Pons (tissue), 1 donor: ENCODE measurements around the gene SMIM43.
"Not testable (repeated sequence)": the region's sequence is repeated elsewhere in the genome, so short reads cannot be mapped to it uniquely, and the experiment has no call there.

Source experiments
- DNase-seq: peaks from one replicate; pipeline ENCODE4 v3.0.0-alpha.2; 2016; ENCODE audit warnings: low spot score

SMIM43 gene

DNA sequence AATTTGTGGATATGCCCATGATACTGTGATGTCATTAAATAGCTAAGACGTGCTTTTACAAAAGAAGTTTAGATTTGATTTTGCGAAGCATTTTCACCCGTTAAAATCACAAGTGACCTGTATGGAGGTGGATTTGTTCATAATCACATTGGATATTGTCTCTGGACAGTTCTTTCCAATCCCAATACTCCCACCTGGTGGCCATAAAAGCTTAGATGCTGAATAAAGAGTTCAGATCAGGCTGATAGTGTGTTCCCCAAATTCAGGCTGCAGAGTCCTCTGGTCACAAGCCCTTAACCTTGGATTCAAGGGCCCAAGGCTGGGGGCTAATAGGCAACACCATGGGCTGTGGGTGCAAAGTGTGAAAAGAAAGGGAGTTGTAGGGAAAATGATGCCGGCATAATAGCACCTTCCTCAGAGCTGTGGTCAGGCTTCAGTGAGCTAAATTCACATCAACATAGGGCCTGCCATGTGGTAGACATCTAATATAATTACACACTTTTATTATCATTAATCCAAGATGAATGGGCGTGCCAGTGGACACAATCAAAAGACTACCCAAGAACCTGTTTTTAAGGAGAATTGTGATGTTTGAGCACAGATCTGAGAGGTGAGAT, 28.1 kb downstream of the SMIM43 start:
- peak; percentile 55 for DNase-seq

DNA sequence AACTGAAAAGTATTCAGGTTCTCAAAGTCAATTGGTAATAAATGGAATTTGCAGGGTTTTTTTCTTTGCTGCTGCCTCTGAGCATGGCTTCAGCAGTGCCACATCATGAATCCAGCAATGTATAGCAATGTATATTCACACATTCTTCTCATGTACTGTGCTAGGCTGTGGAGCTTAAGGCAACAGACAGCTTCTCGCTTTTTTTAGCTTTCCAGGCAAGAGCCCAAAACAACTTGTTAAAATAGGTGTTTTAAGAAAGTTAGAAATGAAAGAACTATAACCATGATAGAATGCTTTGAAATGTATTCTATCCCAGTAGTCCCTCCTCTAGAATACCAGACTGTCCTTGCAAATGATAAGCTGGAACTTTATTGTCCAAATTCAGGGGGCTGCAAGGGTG, 30.4 kb downstream of the SMIM43 start:
- no peak for DNase-seq

DNA sequence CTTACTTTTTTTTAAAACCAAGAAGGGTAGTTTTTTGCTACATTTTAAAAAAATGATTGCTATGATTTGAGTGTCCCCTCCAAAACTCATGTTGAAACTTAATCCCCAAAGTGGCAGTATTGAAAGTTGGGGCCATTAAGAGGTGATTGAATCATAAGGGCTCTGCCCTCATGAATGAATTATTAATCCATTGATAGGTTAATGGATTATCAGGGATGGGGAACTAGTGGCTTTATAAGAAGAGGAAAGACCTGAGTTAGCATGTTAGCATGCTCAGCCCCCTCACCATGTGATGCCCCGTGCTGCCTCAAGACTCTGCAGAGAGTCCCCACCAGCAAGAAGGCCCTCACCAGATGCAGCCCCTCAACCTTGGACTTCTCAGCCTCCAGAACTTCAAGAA, 31.0 kb downstream of the SMIM43 start:
- DNase-seq, result no peak

DNA sequence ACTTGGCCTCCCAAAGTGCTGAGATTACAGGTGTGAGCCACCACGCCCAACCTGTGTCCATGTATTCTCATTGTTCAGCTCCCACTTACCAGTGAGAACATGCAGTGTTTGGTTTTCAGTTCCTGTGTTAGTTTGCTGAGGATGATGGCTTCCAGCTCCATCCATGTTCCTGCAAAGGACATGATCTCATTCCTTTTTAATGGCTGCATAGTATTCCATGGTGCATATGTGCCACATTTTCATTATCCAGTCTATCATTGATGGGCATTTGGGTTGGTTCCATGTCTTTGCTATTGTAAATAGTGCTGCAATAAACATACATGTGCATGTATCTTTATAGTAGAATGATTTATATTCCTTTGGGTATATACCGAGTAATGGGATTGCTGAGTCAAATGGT, 35.2 kb downstream of the SMIM43 start:
- not testable (repeated sequence) for DNase-seq

DNA sequence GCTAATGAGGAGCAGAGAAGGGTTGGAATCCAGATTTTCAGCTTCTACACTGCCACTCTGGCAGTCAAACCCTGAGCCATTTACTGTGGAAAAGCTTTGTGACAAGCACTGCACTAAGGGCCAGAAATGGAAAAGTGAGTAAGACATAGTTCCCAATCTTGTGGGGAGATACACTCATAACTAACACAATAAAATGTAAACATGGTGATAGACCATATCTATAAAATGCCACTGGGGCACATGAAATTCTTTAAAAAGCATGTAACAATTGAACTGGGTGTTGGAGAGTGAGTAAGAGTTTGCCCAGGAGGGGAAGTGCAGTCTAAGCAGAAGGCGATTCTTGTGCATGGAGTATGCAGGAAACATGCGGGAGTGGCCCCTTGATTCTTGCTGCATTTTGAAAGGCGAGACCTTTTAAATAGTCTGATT, 36.2 kb downstream of the SMIM43 start:
- no peak for DNase-seq

DNA sequence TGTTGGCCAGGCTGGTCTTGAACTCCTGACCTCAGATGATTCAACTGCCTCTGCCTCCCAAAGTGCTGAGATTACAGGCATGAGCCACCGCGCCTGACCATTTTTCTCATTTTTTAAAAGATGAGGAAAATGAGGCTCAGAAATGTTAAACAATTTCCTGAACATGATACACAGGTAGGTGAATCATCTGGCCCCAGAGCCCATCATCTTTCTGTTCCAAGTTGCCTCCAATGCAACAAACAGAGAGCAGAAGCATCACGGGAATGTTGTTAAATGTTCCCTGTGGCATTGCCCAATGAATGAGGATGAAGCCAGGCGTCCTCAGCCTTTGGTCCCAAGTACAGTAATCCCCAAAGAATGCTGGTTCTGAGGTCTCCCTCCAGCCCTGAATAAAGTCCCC, 36.9 kb downstream of the SMIM43 start:
- no peak for DNase-seq

DNA sequence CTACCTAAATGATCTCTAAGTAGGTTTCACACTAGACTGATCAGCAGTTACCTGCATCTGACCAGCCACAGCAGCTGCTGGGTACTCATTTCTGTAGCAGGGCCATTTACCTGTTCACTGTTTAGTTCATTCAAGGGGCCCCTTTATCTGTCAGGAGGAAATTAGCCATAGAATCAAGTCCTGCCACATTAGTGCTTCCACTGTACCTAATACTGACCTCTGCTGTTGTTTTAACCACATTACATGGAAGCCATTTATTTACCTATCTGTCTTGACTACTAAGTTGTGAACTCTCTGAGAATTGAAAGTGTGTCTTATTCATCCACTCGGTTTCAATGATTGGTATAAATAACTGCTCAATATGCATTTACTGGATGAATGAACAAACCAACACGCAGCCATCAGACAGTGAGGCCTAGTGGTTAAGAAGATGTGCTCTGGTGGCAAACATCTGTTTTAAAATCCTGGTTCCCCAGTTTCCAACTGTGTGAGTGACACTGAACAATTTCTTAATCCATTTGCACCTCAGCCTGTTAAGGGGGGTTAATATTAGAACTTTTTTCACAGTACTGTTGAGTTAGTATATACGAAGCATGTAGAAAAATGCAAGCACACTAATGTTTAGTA, 38.2 kb downstream of the SMIM43 start:
- DNase-seq, result peak; percentile 77

DNA sequence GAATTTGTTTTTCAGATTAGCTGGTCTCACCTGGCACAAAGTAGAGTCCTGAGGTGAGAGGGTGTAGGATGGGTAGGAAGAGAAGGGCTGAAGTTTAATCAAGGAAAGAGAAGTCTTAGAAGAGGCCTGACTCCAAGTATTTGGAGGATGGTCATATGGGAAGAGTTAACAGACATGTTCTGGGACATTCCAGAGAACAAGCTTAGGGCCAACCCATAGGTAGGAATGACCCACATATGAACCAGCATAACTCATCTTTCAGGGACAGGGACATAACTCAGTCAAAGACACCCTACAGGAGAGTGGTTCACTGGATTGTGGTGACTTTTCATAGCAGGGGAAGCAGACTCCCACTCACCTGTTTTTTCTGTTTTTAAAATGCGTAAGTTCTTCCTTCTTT, 40.3 kb downstream of the SMIM43 start:
- DNase-seq, result no peak

DNA sequence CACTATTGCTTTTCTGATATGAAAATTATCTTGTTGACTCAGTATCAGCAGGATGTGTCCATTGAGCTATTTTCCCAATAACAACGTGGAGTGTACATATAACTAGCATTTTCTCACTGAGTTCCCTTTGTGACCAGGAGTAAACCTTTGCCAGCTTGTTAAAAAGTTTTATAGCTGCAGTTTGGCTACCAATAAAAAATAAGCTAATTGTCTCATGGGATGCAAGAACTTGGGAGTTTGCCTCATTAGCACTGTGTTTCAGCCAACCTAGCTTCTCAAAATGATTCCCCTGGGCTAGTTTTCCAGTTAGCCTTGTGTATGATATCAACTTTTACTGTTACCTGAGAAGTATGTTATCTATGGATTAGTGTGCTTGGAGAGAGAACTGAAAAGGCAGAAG, 43.3 kb downstream of the SMIM43 start:
- no peak for DNase-seq

DNA sequence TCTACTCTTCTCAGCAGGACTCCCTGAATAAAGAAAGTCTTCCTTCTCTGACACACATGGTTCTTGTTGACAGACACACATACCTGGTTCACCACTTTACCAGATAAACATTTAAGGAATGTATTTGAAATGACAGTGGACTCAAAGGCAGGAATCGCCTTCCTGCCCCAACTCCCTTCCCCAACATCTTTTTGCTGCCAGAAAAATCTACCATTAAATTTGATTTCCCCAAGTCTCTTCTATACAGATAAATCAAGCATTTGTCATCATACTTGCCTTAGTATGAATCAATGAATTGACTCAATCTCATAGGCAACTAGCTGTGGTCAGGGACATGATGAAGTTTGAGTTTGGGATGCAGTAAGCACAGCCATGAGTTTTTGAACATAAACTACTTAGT, 44.9 kb downstream of the SMIM43 start:
- no peak for DNase-seq

DNA sequence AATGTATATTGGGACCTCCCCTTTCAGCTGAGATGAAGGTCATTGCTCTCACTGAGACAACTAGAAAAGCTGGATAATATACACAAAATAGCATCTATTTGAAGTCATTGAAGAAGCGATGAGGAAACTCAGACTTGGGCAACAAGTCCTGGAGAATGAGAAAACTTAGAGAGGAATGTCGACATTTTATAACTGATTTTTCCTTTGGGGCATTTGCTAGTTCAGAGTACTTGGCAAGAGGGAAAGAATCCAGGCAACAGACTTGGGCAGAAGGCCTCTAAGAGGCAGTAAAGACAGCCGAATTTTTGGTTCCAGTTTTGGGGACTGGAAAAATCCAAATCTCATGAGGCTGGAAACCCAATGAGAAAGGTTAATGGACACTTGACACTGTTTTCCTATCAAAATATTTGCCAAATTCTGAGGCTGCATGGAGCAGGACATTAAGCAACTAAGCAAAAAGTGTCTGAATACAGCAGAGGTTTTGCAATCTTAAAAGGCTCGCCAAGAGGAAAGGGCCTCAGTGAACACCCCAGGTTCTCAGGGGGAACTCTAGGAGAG, 47.2 kb downstream of the SMIM43 start:
- no peak for DNase-seq

DNA sequence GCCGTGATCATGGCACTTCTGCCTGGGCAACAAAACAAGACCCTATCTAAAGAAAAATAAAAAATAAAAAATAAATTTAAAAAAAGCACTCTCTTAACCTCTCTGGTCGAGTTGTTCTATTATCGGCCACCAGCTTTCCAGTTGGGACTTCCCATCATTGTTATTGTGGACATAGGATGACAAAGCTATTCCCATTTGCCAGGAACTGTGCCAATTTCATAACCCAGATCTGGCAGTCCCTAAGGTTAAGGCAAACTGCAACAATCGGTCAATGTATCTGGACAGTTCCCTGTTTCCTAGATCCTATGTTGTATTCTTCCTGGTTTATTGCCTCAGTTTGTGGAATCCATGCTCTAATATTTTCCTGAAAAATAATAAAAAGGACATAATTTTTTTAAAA, 50.4 kb downstream of the SMIM43 start:
- DNase-seq, result no peak

DNA sequence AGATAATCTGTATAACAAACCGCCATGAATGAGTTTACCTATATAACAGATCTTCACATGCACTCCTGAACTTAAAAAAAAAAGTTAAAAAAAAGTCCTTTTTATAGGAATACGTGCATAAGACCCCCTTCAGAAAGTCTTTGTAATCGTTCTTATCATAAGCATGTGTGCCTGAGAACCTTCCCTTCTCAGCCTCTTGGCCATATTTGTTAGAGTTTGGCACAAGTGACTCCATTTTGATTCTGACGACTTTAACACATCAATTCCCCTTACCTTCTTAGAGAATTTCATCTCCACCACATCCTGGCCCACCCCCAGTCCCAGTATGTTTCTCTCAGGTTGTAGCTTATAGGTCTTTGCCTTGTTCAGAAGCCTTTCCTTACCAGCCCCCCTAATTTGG, 52.2 kb downstream of the SMIM43 start:
- DNase-seq, result no peak

DNA sequence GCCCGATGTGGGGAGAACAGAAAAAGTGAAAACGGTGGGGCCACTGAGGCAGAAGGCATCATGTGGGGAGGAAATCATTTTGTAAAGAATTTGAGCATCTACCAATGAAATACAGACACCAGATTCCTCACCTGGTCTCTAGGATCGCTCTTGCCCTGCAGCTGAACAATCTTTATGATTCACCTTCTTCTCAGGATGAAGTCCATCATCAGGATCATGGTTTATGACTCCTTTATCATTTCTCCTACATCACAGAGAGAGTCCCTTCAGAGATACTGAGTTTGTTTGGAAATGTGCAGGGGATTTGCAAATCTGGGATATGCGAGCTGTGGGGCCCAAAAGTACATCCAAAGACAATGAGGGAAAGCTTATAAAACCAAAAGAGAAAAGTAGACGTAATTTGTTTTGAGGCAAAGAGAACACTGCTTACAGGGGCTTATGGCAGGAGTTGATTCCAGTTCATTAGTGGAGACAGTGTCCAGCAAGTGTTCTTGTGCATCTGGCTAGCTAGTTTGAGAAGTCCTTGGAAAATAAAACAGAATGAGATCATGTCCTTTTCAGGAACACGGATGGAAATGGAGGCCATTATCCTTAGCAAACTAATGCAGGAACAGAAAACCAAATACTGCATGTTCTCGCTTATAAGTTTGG, 52.8 kb downstream of the SMIM43 start:
- no peak for DNase-seq

DNA sequence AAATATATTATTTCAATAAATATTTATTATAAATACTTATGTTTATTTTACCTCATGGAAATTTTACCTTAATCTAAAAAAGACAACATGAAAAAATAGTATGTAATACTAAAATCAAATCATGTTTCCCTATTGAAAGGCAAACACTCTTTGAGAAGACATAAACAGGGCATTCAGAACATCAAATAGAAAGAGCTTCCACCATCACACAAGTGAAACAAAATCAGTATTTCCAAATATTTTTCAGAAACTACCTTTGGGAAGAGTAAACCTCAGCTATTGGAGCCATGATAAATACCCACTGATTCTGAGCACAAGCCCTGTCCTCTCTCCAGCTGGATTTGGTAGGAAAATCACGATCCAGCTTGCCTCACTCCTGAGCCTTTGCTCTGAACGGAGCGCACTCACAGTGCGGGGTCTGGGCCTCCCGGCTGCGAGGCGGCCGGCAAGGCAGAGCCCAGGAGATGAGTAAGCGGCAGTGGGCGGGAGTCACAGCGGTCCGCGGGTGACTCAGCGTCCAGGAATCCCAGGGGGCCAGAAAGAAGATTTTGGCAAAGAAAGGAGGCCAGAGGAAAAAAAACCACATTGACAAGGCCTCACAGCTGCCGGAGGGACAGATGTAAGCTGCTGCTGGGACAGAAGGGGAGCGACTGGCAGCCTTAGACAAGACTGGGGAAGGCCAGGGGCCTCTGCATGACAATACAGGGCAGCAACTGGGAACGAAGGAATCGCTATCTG, 53.5 kb downstream of the SMIM43 start:
- DNase-seq, result peak; percentile 60

DNA sequence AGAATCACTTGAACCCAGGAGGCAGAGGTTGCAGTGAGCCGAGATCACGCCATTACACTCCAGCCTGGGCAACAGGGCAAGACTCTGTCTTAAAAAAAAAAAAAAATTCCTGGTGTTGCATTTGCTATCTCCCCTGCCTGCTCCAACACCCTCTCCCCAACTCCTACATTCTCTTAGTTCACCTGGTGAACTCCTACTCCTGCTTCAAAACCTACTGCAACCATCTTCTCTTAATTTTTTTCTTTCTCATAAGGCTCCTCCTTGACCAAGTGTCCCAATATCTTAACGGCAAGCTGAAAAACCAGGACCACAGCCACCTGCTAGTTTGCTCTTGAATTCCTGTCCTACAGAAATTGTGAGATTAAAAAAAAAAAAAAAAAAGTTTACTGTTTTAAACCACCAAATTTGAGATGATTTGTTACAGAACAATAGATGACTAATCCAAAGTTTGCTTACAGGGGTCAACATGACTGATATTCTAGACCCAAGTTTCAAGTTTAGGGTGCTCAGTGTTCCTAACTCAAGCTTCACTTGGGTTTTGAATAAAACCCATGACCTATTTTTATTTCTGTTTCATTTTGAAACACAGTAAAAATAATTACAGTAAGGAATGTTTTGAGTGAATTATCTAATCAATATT, 55.1 kb downstream of the SMIM43 start:
- DNase-seq, result no peak
